HepG2 (cell line): ENCODE measurements around the gene CFAP54. TPM values are rescaled to one million over a fixed set of nuclear protein-coding genes. Genes with fewer than 3 reads are reported as not detected.

Source experiments
- ATAC-seq: fragments of 200-7000 bp; cut with Tn5 transposase; 3 replicates; pipeline ENCODE4 v1.9.1; 2020; ENCODE audit warnings: mild to moderate bottlenecking, moderate library complexity
- BruUV-seq: library from RNA; stranded (reverse); fragments of 400-500 nt; replicated peaks from 2 replicates; lab custom pipeline; 2021; lab: Mats Ljungman, UMichigan
- CTCF ChIA-PET: fragments of 300-600 bp; formaldehyde crosslinking; extraction: SDS; loops from one replicate; lab custom pipeline; 2021; ENCODE audit warnings: low total read pairs, inconsistent platforms, low intra/inter-chr PET ratio; lab: Yijun Ruan, JAX
- POLR2A ChIA-PET: fragments of 350-600 bp; sonication (Branson Sonifier 250); formaldehyde crosslinking; loops from one replicate; lab custom pipeline; 2020; ENCODE audit warnings: antibody characterized with exemption, inconsistent platforms; lab: Yijun Ruan, JAX
- DNase-seq: peaks from one replicate; pipeline ENCODE4 v3.0.0-alpha.2; 2015; ENCODE audit warnings: low spot score
- FAIRE-seq: peaks from 3 replicates; lab custom pipeline; 2011; peaks lifted over from hg19 to GRCh38; lab: Jason Lieb, UNC
- H2AFZ ChIP-seq: one replicate; pipeline ENCODE4 v1.6.1; 2011; ENCODE audit warnings: low read length, inconsistent platforms
- H3K27ac ChIP-seq: fragments of 300-600 bp; 3 replicates; pipeline ENCODE4 v1.8.0; 2011; ENCODE audit warnings: mixed run types, mild to moderate bottlenecking, mixed read lengths, low read length, inconsistent platforms; ENCODE audit not compliant: insufficient read depth; ENCODE audit errors: extremely low read length
- H3K27me3 ChIP-seq, 2 experiments: fragments of 200-600 bp in 1 of 2; 2 replicates in 1 of 2; 3 replicates in 1 of 2; pipeline versions ENCODE4 v1.6.0 to v1.8.0; 2011; ENCODE audit warnings: low read length in 2 of 2, mild to moderate bottlenecking in 2 of 2, moderate library complexity in 2 of 2, inconsistent platforms in 1 of 2; ENCODE audit not compliant: insufficient read depth in 2 of 2, control insufficient read depth in 1 of 2
- H3K36me3 ChIP-seq, 2 experiments: fragments of 200-600 bp in 1 of 2; replicated peaks in 1 of 2; 2 replicates in 1 of 2; 3 replicates in 1 of 2; pipeline versions ENCODE4 v1.5.1 to v1.8.0; 2011; ENCODE audit warnings: low read length in 2 of 2, inconsistent platforms in 1 of 2; ENCODE audit not compliant: insufficient read depth in 2 of 2, control insufficient read depth in 1 of 2
- H3K4me1 ChIP-seq: 2 replicates; pipeline ENCODE4 v1.5.1; 2012; ENCODE audit warnings: low read length, inconsistent platforms; ENCODE audit not compliant: insufficient read depth
- H3K4me2 ChIP-seq: 2 replicates; pipeline ENCODE4 v1.6.0; 2011; ENCODE audit warnings: low read depth, low read length, inconsistent platforms
- H3K4me3 ChIP-seq, 3 experiments: fragments of 200-600 bp in 1 of 3; sonication (generic), shearing (Covaris generic) in 1 of 3; replicated peaks in 1 of 3; 2 replicates each; pipeline ENCODE4 v1.5.1; 2011 to 2016; ENCODE audit warnings: low read length in 3 of 3, inconsistent platforms in 2 of 3, low read depth in 2 of 3, mild to moderate bottlenecking in 2 of 3, control low read depth in 1 of 3, mixed read lengths in 1 of 3; ENCODE audit not compliant: insufficient read depth in 1 of 3
- H3K79me2 ChIP-seq: one replicate; pipeline ENCODE4 v1.6.1; 2011; ENCODE audit warnings: low read length, inconsistent platforms; ENCODE audit not compliant: insufficient read depth
- H3K9ac ChIP-seq: 2 replicates; pipeline ENCODE4 v1.6.0; 2011; ENCODE audit warnings: mild to moderate bottlenecking, low read depth, low read length, inconsistent platforms; ENCODE audit not compliant: insufficient read depth
- H3K9me3 ChIP-seq: 2 replicates; pipeline ENCODE4 v1.5.1; 2012; ENCODE audit warnings: mild to moderate bottlenecking, low read length
- H4K20me1 ChIP-seq: 2 replicates; pipeline ENCODE4 v1.6.0; 2011; ENCODE audit warnings: inconsistent platforms, mild to moderate bottlenecking, low read length, moderate library complexity; ENCODE audit not compliant: insufficient read depth
- ATF7 ChIP-seq, 2 experiments: fragments of 450-650 bp in 1 of 2; sonication (generic) in 1 of 2; formaldehyde crosslinking in 1 of 2; IDR thresholded peaks; 2 replicates each; pipeline versions ENCODE4 v1.4.0 to v1.6.1; 2016 to 2020; ENCODE audit warnings: antibody characterized with exemption in 1 of 2, mild to moderate bottlenecking in 1 of 2, missing genetic modification reagents in 1 of 2
- NAIF1 ChIP-seq: sonication (generic); formaldehyde crosslinking; IDR thresholded peaks from 2 replicates; pipeline ENCODE4 v1.5.0; 2020; ENCODE audit warnings: mild to moderate bottlenecking, missing genetic modification reagents, borderline replicate concordance
- NKX3-1 ChIP-seq: sonication (generic); formaldehyde crosslinking; IDR thresholded peaks from 2 replicates; pipeline ENCODE4 v1.5.0; 2020; ENCODE audit warnings: missing genetic modification reagents
- NONO ChIP-seq, 2 experiments: fragments of 450-650 bp in 1 of 2; sonication (generic) in 1 of 2; formaldehyde crosslinking in 1 of 2; IDR thresholded peaks in 1 of 2; conservative IDR thresholded peaks in 1 of 2; 2 replicates each; pipeline versions ENCODE4 v1.6.1 to v1.8.0; 2017 to 2022; ENCODE audit warnings: mild to moderate bottlenecking in 1 of 2, missing genetic modification reagents in 1 of 2, moderate library complexity in 1 of 2
- RFXANK ChIP-seq: IDR thresholded peaks from 2 replicates; pipeline ENCODE4 v1.6.1; 2016
- SP140L ChIP-seq: sonication (generic); formaldehyde crosslinking; IDR thresholded peaks from 2 replicates; pipeline ENCODE4 v1.4.0; 2020; ENCODE audit warnings: missing genetic modification reagents, borderline replicate concordance
- TFAP4 ChIP-seq: sonication (generic); IDR thresholded peaks from 2 replicates; pipeline ENCODE4 v1.6.1; 2016; ENCODE audit warnings: low read depth, borderline replicate concordance
- ZIK1 ChIP-seq: sonication (generic); formaldehyde crosslinking; IDR thresholded peaks from 2 replicates; pipeline ENCODE4 v1.5.0; 2020; ENCODE audit warnings: mild to moderate bottlenecking, low read depth, missing genetic modification reagents, borderline replicate concordance
- ZNF121 ChIP-seq: sonication (generic); formaldehyde crosslinking; IDR thresholded peaks from 2 replicates; pipeline ENCODE4 v1.5.0; 2020; ENCODE audit warnings: mild to moderate bottlenecking, missing genetic modification reagents
- ZNF224 ChIP-seq: sonication (generic); formaldehyde crosslinking; IDR thresholded peaks from 2 replicates; pipeline ENCODE4 v1.5.0; 2020; ENCODE audit warnings: mild to moderate bottlenecking, missing genetic modification reagents
- ZNF567 ChIP-seq: sonication (generic); formaldehyde crosslinking; IDR thresholded peaks from 2 replicates; pipeline ENCODE4 v1.8.1; 2023; ENCODE audit warnings: mild to moderate bottlenecking, missing genetic modification reagents, borderline replicate concordance
- ZNF570 ChIP-seq: sonication (generic); formaldehyde crosslinking; IDR thresholded peaks from 2 replicates; pipeline ENCODE4 v1.4.0; 2020; ENCODE audit warnings: mild to moderate bottlenecking, missing genetic modification reagents, borderline replicate concordance
- ZNF75D ChIP-seq: sonication (generic); formaldehyde crosslinking; IDR thresholded peaks from 2 replicates; pipeline ENCODE4 v1.8.1; 2023; ENCODE audit warnings: missing genetic modification reagents, mild to moderate bottlenecking, borderline replicate concordance
- WGBS: methylation state at CpG from one replicate; pipeline ENCODE4 v1.1.6; 2017; ENCODE audit warnings: low lambda C conversion rate; 5-methylcytosine and 5-hydroxymethylcytosine counted together
- in situ Hi-C: cut with HindIII; loops from 2 replicates; pipeline ENCODE4 v1.10.0; 2017; ENCODE audit warnings: low pct_unique_long_range_greater_than_20kb; ENCODE audit not compliant: extremely low pct_ligation_motif_present
- intact Hi-C: fragments of 100-400 bp; cut with micrococcal nuclease; formaldehyde crosslinking; loops from one replicate; pipeline ENCODE4 v1.10.0; 2022; ENCODE audit not compliant: unreplicated experiment
- polyA plus RNA-seq, 8 experiments: library from polyadenylated mRNA; depleted of rRNA in 3 of 8; stranded (reverse) in 7 of 8; unstranded in 1 of 8; fragments of >200 nt; fragmentation: Illumina TruSeq in 4 of 8; extraction: Trizol in 4 of 8; gene quantifications; 2 replicates each; pipeline versions ENCODE4 v1.2.1 to v1.2.3, GENCODE V29; 2011 to 2016; ENCODE audit warnings: low read depth in 4 of 8, missing spikeins in 1 of 8, mixed read lengths in 1 of 8; ENCODE audit not compliant: insufficient read depth in 1 of 8
- total RNA-seq, 5 experiments: library from RNA; depleted of rRNA; stranded (reverse); fragments of >200 nt; fragmentation: Illumina TruSeq; extraction: Trizol; gene quantifications; 2 replicates each; pipeline ENCODE4 v1.2.3, GENCODE V29; 2016; ENCODE audit warnings: low read depth in 1 of 5
- TF ChIP-seq, protein P1 (sequence below): conservative IDR thresholded peaks from 2 replicates; pipeline ENCODE4 v1.6.1; 2018; ENCODE audit warnings: missing genetic modification reagents

CFAP54 gene
- total and polyA plus RNA-seq, 2 of the 13 experiments (the other 11 are each of a cell fraction or from before 2014, with no cell fraction given), result not detected

DNA sequence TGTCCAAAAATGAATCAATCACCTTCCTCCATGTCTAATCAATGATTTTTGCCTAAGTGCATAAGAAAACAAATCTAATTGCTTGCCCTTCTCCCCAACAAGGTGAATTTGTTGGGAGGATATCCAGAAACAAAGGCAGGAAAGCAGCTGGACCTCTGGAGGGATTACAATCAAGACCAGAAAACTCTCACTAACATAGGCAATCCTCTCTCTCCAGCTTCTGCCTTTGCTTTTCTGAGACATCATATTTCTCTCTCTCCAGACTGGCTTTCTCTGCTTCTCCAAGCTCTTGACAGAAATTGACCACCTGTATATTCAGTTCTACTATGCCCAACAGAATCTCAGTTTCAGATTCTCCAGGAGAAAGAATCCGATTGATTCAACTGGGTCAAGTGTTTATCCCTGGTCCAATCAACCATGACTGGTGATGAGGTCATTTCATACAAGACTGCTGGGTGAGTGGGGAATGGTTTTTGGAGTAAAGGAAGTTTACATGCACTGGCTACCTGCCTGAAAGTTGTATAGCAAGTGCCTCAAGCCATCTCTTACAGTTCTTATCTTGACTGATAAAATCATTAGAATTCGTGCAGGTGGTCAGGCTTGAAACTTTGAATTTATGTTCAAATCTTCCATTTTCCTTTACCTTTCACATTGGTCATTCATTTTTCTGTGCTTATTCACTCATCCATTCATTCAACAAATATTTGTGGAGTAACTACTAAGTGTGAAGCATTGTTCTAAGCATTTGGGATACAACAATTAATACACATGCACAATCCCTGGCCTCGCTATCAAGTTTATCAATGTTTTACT lies 22.2 kb upstream of the CFAP54 start:
- intact Hi-C loops (no loop called here), in situ Hi-C loops (no loop called here)
- Histone ChIP-seq H3K36me3 (no peaks in the 10 kb centered on the region), H3K79me2 (no peaks in the 10 kb centered on the region), H3K4me3 (no peak overlapping the region), H3K27ac (no peak overlapping the region), H3K4me2 (no peak overlapping the region), H3K27me3 (no peaks in the 10 kb centered on the region), H2AFZ (no peak overlapping the region), H3K4me1 (no peaks in the 10 kb centered on the region), H3K9me3 (no peaks in the 10 kb centered on the region), H4K20me1 (no peaks in the 10 kb centered on the region), H3K9ac (no peak overlapping the region)
- POLR2A ChIA-PET, result no interaction called here
- 28% methylated on average over 3 of the region's 3 CpGs for WGBS
- FAIRE-seq (no peak), ATAC-seq (no peak), DNase-seq (no peak)
- BruUV-seq, result no TSS peak
- TF ChIP-seq ATF7 (IDR thresholded peaks at IDR 0.05), result peak; percentile 26; the same call in 1 of the 2 replicates
- TF ChIP-seq ATF7 (CRISPR knock-in tag; IDR thresholded peaks at IDR 0.05), result no peak
- no peak for TF ChIP-seq NAIF1 (CRISPR knock-in tag)
- CTCF ChIA-PET, result no interaction called here

DNA sequence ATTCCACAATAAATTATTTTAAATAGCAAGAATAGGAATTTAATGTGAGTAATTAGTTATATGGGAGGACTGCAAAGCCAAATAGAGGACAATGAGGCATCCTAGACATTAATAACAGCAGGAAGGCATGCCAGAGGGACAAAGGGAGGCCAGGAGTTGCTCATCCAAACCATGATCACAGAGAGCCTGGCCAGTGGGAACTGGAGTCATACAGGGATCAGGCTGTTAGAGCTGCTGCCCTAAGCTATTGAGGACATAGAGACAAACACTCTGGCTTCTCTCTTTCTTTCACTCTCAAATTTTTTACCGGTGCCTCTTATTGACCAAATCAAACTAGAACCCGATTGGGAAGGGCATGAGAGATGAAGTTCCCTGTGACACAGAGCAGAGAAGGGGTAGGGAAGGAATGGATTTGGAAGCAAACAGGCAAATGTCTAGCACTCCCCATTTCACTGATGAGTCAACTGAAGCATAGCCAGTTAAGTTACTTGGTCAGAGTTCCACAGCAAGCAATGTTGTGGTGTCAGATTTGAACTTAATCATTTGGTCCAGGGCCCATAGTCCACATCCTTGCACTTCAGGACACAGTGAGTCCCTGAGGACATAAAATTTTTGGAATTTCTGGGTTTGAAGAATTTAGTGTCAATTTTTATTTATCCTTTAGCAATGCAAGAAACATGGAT lies 17.9 kb upstream of the CFAP54 start:
- TF ChIP-seq RFXANK, result no peak
- TF ChIP-seq ZNF570 (CRISPR knock-in tag), result no peak
- no peak for TF ChIP-seq SP140L (CRISPR knock-in tag)
- TF ChIP-seq ZNF224 (CRISPR knock-in tag), result no peak
- no peak for TF ChIP-seq ZNF567 (CRISPR knock-in tag)
- TF ChIP-seq TFAP4, result no peak
- TF ChIP-seq ZNF75D (CRISPR knock-in tag), result no peak
- TF ChIP-seq ZNF121, result no peak
- TF ChIP-seq NONO (IDR thresholded peaks at IDR 0.05), result no peak
- TF ChIP-seq NONO (CRISPR knock-in tag; conservative IDR thresholded peaks at IDR 0.05), result no peak
- TF ChIP-seq, protein P1, sequence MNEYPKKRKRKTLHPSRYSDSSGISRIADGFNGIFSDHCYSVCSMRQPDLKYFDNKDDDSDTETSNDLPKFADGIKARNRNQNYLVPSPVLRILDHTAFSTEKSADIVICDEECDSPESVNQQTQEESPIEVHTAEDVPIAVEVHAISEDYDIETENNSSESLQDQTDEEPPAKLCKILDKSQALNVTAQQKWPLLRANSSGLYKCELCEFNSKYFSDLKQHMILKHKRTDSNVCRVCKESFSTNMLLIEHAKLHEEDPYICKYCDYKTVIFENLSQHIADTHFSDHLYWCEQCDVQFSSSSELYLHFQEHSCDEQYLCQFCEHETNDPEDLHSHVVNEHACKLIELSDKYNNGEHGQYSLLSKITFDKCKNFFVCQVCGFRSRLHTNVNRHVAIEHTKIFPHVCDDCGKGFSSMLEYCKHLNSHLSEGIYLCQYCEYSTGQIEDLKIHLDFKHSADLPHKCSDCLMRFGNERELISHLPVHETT (CRISPR knock-in tag), result no peak
- TF ChIP-seq ZIK1 (CRISPR knock-in tag), result no peak
- TF ChIP-seq NKX3-1 (CRISPR knock-in tag), result no peak
- no peak for FAIRE-seq
- ChIA-PET CTCF (no interaction called here), POLR2A (no interaction called here)
- Histone ChIP-seq H3K27me3 (no peaks in the 10 kb centered on the region), H4K20me1 (no peaks in the 10 kb centered on the region), H3K4me3 (no peak overlapping the region), H3K79me2 (no peaks in the 10 kb centered on the region), H3K4me1 (no peaks in the 10 kb centered on the region), H3K36me3 (no peaks in the 10 kb centered on the region), H3K4me2 (no peak overlapping the region), H3K9me3 (no peaks in the 10 kb centered on the region), H2AFZ (no peak overlapping the region), H3K27ac (no peak overlapping the region), H3K9ac (no peak overlapping the region)
- no peak for DNase-seq
- in situ Hi-C loops (no loop called here), intact Hi-C loops (no loop called here)
- BruUV-seq, result no TSS peak
- 22% methylated on average over 2 of the region's 2 CpGs for WGBS
- no peak for ATAC-seq
